KG1 (cell line): Measurements from ENCODE around the gene GIGYF1.
"Not testable (repeated sequence)": the region's sequence is repeated elsewhere in the genome, so short reads cannot be mapped to it uniquely, and the experiment has no call there.

ENCODE experiments used
- DNase-seq: peaks from one replicate; lab custom pipeline; 2025; lab: John Stamatoyannopoulos, UW

GIGYF1 gene

GRCh38 chr7:100671353-100672327 is 22.4 kb downstream of the GIGYF1 start:
- no peak for DNase-seq

GRCh38 chr7:100670074-100670473 is 24.0 kb downstream of the GIGYF1 start:
- no peak for DNase-seq

- DNase-seq = not testable (repeated sequence)
Measured at GRCh38 chr7:100669106-100669505, 24.9 kb downstream of the GIGYF1 start.

GRCh38 chr7:100668069-100668449 is 26.0 kb downstream of the GIGYF1 start:
- no peak for DNase-seq

- DNase-seq = no peak
Measured at GRCh38 chr7:100667331-100668068, 26.6 kb downstream of the GIGYF1 start.

GRCh38 chr7:100665168-100665726 is 28.8 kb downstream of the GIGYF1 start:
- DNase-seq = no peak

- not testable (repeated sequence) for DNase-seq
Measured at GRCh38 chr7:100662194-100662776, 31.8 kb downstream of the GIGYF1 start.

- no peak for DNase-seq
Measured at GRCh38 chr7:100655908-100656674, 38.0 kb downstream of the GIGYF1 start, which contains the start of gene ACTL6B. Gene ACTL6B, minus strand, starts transcription at chr7:100656448. Its CDS starts 94 bp downstream, at chr7:100656354.

GRCh38 chr7:100654908-100655831 is 38.9 kb downstream of the GIGYF1 start:
- no peak for DNase-seq

- DNase-seq = no peak
Measured at GRCh38 chr7:100649826-100650565, 44.1 kb downstream of the GIGYF1 start.

- DNase-seq = no peak
Measured at GRCh38 chr7:100642534-100642907, 51.5 kb downstream of the GIGYF1 start.

- DNase-seq = no peak
Measured at GRCh38 chr7:100641860-100642533, 52.1 kb downstream of the GIGYF1 start.

GRCh38 chr7:100641463-100641859 is 52.6 kb downstream of the GIGYF1 start, which contains the start of gene TFR2:
Gene TFR2, minus strand, starts transcription at chr7:100641552. Its CDS starts 43 bp downstream, at chr7:100641509.
- DNase-seq = no peak

GRCh38 chr7:100640517-100641440 is 53.3 kb downstream of the GIGYF1 start:
- no peak for DNase-seq

GRCh38 chr7:100639995-100640516 is 54.0 kb downstream of the GIGYF1 start:
- no peak for DNase-seq

- DNase-seq = no peak
Measured at GRCh38 chr7:100632951-100633717, 60.9 kb downstream of the GIGYF1 start.

GRCh38 chr7:100630066-100630465 is 64.0 kb downstream of the GIGYF1 start:
- no peak for DNase-seq
